GM12875 (cell line): ENCODE data around the gene EOGT.

Source experiments
- H3K4me3 ChIP-seq: one replicate; pipeline ENCODE4 v1.5.1; 2011; ENCODE audit warnings: low read depth, low read length, control low read depth
- CTCF ChIP-seq: IDR thresholded peaks from 2 replicates; pipeline ENCODE4 v1.5.1; 2011; ENCODE audit warnings: low read depth, mild to moderate bottlenecking, control low read depth, inconsistent platforms, low read length, moderate library complexity, borderline replicate concordance; ENCODE audit not compliant: insufficient read depth

Gene EOGT

DNA sequence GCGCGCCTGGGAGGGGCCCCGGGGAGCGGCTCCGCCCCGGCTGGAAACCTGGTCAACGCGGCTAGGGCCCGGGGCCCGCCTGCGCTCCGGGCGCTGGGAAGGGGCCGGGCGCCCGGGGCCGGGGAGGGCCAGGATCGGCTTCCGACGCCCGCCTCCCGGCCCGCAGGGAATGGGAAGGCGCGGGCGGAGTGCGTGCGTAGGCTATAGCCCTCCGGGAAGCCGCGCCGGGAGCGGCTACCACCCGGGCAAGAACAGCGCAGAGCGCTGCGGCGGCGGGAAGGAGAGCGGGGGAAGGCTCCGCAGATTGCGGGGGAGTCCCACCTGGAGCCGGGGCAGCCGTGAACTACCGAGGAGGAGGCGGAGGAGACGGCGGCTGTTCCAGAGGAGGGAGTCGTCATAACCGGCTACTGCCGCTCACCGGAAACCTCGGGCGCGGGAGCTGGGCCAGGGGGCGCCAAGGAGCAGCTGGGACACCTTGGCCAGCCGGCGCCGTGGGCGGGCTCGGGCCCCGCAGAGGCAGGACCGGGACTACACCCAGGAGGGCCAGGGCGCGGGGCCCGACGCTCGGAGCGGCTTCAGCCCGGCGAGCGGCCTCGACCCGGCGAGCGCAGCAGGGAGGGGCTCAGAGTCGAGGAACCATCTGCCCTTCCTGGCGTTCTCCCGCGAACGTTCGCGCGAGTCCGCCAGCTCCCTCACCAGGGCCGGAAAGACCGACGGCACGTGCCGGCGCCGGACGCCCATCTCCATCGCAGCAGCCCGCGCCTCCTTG is at the start of gene EOGT:
EOGT (minus strand) TSS at position 432 of the 769 bp plus-strand sequence. CDS start 3,838 bp downstream, outside the sequence.
- H3K4me3 ChIP-seq = peak within 1 kb of the TSS; percentile 92
- TF ChIP-seq CTCF = peak; percentile 72

GRCh38 chr3:69059688-69060087 is 46.2 kb upstream of the EOGT start:
- TF ChIP-seq CTCF = no peak
- H3K4me3 ChIP-seq = no peak overlapping the region

DNA sequence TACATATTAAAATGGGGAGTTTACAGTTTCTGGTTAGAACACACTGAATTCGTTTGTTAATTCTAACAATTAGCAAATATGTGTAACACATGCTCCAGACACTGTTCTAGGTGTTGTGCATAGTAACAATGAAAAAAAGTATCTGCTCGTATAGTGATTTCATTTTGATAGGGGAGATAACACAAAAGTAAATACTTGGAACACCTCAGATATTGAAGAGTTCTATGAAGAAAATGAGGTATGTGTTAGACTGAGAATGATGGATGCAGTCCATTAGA is 45.4 kb upstream of the EOGT start:
- TF ChIP-seq CTCF = no peak
- H3K4me3 ChIP-seq = no peak overlapping the region

DNA sequence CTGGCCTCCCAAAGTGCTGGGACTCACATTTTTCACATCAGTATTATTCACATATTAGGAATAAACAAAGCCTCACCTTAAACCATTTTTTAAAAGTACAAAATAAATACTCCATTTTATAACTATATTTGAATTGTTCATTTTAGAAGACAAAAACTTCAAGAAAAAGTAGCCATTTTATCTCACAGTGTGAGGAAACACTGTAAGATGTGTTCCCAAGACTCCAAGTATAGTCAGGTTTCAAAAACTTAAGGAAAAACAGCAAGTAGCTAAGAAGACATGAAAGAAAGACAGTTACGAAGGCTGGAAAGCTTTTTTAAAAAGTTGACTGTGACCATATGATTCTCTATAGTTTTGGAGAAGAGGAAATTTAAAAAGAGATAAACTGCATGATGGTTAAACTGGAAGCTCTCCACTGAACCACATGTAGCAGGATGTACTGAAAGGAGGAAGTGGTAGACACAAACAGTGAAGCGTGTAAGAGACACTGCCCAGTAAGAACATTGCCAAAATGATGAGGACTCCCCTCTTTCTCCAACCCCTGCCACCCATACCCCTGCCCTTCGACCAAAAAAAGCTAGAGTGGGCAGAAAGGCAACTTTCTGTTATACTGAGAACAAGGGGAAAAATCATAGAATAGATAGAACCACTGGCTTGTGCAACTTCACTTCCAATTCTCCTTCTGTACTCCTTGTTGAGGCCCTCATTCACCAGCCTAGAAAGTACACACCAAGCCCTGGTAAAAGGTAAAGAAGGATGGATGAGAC is 44.9 kb upstream of the EOGT start:
- no peak overlapping the region for H3K4me3 ChIP-seq
- no peak for TF ChIP-seq CTCF

- no peak for TF ChIP-seq CTCF
- peak overlapping the region; percentile 91 for H3K4me3 ChIP-seq
These were observed 39.0 kb upstream of the EOGT start for GRCh38 chr3:69052472-69052898.

GRCh38 chr3:69051756-69052471 is 38.4 kb upstream of the EOGT start, which contains the start of gene TMF1:
Gene TMF1, minus strand, starts transcription at chr3:69052333. Its CDS starts 247 bp downstream, at chr3:69052086.
- peak within 1 kb of the TSS; percentile 91 for H3K4me3 ChIP-seq
- TF ChIP-seq CTCF = no peak
